Suprapubic skin (tissue), 4 donors: Measurements from ENCODE around the gene LBHD1.

ENCODE experiments used
- CTCF ChIP-seq, 2 donors: fragments of 200-600 bp in 1 of 2; fragments of 450-650 bp in 1 of 2; sonication (generic) in 1 of 2; IDR thresholded peaks; one replicate each; pipeline ENCODE4 v1.5.1; 2016 to 2019; ENCODE audit warnings: antibody characterized with exemption in 2 of 2, mild to moderate bottlenecking in 1 of 2, moderate library complexity in 1 of 2
- EP300 ChIP-seq: sonication (generic); formaldehyde crosslinking; IDR thresholded peaks from one replicate; pipeline ENCODE4 v1.6.1; 2017; ENCODE audit warnings: antibody characterized with exemption
- POLR2A ChIP-seq, 2 donors: fragments of 450-650 bp; IDR thresholded peaks; one replicate each; pipeline ENCODE4 v1.6.1; 2017; ENCODE audit warnings: antibody characterized with exemption in 2 of 2, mild to moderate bottlenecking in 2 of 2, moderate library complexity in 2 of 2
- POLR2AphosphoS5 ChIP-seq, 3 donors: sonication (generic); formaldehyde crosslinking; IDR thresholded peaks; one replicate each; pipeline ENCODE4 v1.6.1; 2017; ENCODE audit warnings: antibody characterized with exemption in 3 of 3

DNA sequence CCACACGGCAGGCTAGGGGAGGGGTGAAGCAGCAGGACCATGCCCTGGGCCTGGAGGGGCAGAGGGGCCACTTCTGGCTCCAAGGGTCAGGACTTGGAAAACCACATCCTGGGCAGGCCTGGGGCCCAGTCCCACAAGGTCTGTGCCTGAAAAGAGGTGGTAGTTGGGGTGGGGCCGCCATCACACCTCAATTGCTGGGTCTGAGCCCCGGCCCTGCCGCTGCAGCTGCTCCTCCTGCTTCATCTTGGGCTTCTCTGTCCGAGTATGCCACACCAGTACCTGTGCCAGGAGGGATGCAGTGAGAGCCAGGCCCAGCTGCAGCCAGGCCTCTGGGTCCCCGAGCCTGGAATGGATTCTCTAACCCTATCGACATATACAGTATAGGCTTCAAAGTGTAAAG is 56.5 kb downstream of the LBHD1 start:
- TF ChIP-seq CTCF (IDR thresholded peaks at IDR 0.05) (no peak), POLR2AphosphoS5 (IDR thresholded peaks at IDR 0.05) (no peak), POLR2A (IDR thresholded peaks at IDR 0.05) (no peak), EP300 (no peak)
